Rectal smooth muscle tissue (tissue), 1 donor: ENCODE measurements around the gene TMA7.

Experiments
- H3K27ac ChIP-seq: one replicate; pipeline ENCODE4 v1.7.0; 2013; ENCODE audit warnings: low read depth, low read length, inconsistent platforms
- H3K27me3 ChIP-seq: one replicate; pipeline ENCODE4 v1.7.0; 2013; ENCODE audit warnings: low read length; ENCODE audit not compliant: control insufficient read depth, insufficient read depth
- H3K36me3 ChIP-seq: one replicate; pipeline ENCODE4 v1.7.0; 2013; ENCODE audit warnings: low read length; ENCODE audit not compliant: control insufficient read depth, insufficient read depth
- H3K4me1 ChIP-seq: one replicate; pipeline ENCODE4 v1.7.0; 2013; ENCODE audit warnings: low read length; ENCODE audit not compliant: control insufficient read depth, insufficient read depth
- H3K4me3 ChIP-seq: one replicate; pipeline ENCODE4 v1.7.0; 2013; ENCODE audit warnings: low read length
- H3K9ac ChIP-seq: one replicate; pipeline ENCODE4 v1.7.0; 2013; ENCODE audit warnings: low read length

TMA7 gene

DNA sequence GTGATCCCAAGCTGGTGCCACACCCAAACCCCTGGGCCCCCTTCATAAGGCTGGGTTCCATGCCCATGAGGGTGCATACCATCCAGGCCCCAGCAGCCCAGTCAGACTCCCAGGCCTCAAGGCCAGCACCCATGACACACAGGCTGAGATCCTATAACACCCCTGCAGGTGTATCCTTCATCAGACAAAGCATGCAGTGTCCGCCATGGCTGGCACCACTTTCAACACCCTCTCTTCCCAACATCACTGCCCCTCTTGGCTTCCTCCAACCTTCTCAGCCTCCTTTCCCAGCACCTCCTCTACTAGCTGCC is 3.6 kb upstream of the TMA7 start:
- Histone ChIP-seq H3K36me3 (peaks cover 5% of the 10 kb centered on the region), H3K27ac (no peak overlapping the region), H3K9ac (no peak overlapping the region), H3K4me3 (no peak overlapping the region), H3K4me1 (peaks cover 8% of the 10 kb centered on the region), H3K27me3 (no peaks in the 10 kb centered on the region)

DNA sequence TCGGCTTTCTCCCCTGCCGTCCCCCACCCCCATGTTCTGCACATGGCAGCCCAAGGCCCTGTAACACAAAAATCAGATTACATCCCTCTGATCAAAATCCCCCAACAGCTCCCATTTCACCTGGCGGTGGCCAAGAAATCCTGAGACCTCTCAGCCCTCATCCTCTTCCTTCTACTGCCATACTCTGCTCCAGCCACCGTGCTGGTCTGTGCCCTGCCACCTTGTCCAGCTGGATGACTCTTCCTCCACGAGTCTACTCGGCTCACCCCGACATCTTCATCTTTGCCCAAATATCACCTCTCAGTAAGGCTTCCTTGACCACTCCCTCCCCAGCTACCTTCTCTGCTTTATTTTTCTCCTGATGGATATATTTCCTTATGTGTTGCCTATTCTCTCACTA is 3.2 kb upstream of the TMA7 start:
- Histone ChIP-seq H3K27me3 (no peaks in the 10 kb centered on the region), H3K4me3 (no peak overlapping the region), H3K36me3 (peaks cover 5% of the 10 kb centered on the region), H3K27ac (no peak overlapping the region), H3K4me1 (peaks cover 8% of the 10 kb centered on the region), H3K9ac (no peak overlapping the region)

DNA sequence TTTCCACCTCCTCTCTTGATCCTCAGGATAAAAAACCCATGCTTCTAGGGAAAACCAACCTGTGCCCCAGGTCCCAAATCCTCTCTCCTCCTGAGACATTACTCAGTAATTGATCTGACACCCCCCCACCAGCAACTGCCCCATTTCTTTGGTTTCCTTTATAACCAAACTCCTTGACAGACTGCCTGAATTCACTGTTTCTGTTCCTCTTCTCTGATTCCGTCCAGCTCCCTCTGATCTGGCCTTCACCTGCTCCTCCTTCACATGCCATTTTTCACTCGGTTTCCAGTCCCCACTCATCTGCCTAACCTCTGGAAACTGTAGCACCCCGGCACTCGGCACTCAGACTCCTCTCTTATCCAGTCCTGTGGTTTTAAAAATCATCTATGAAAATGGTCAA is 2.2 kb upstream of the TMA7 start:
- H3K36me3 ChIP-seq = peaks cover 5% of the 10 kb centered on the region
- no peak overlapping the region for H3K9ac ChIP-seq
- peaks cover 8% of the 10 kb centered on the region for H3K4me1 ChIP-seq
- H3K4me3 ChIP-seq = no peak overlapping the region
- H3K27me3 ChIP-seq = no peaks in the 10 kb centered on the region
- H3K27ac ChIP-seq = no peak overlapping the region

DNA sequence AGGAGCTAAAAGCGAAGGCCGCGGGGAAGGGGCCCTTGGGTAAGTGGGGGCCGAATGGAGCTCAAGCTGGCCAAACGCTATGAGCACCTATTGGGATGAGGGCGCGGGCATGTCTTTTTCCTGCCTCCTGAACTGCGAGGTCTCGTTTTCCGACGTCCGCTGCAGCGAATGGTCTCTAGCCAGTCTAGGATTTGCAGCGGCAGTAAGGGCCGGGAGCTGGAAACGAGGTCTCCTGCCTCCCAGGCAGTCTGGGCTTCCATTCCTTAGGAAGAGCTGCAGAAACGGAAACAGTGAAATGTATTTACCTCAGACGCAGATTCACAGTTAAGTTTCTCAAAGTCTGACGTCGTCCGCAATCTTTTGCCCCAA is 517 bp downstream of the TMA7 start:
- H3K4me1 ChIP-seq = peaks cover 4% of the 10 kb centered on the region
- peak overlapping the region; percentile 89 for H3K9ac ChIP-seq
- H3K4me3 ChIP-seq = peak overlapping the region; percentile 91
- H3K27me3 ChIP-seq = no peaks in the 10 kb centered on the region
- H3K27ac ChIP-seq = peak overlapping the region; percentile 92
- peaks cover 4% of the 10 kb centered on the region for H3K36me3 ChIP-seq

DNA sequence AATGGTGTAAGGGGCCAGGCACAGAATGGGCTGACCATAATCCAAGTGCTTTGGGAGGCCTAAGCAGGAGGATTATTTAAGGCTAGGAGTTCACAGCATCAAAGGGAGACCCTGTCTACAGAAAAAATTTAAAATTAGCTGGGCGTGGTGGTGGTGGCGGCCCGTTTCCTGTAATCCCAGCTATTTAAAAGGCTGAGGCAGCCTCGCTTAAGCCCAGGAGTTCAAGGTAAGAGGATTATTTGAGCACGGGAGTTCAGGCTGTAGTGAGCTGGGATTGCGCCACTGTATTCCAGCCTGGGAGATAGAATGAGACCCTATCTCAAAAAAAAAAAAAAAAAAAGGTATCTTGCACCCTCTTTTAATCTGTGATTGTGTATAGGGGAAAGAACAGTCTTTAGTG is 1.9 kb downstream of the TMA7 start:
- Histone ChIP-seq H3K4me1 (peaks cover 11% of the 10 kb centered on the region), H3K36me3 (peaks cover 4% of the 10 kb centered on the region), H3K4me3 (no peak overlapping the region), H3K27ac (no peak overlapping the region), H3K27me3 (no peaks in the 10 kb centered on the region), H3K9ac (no peak overlapping the region)

DNA sequence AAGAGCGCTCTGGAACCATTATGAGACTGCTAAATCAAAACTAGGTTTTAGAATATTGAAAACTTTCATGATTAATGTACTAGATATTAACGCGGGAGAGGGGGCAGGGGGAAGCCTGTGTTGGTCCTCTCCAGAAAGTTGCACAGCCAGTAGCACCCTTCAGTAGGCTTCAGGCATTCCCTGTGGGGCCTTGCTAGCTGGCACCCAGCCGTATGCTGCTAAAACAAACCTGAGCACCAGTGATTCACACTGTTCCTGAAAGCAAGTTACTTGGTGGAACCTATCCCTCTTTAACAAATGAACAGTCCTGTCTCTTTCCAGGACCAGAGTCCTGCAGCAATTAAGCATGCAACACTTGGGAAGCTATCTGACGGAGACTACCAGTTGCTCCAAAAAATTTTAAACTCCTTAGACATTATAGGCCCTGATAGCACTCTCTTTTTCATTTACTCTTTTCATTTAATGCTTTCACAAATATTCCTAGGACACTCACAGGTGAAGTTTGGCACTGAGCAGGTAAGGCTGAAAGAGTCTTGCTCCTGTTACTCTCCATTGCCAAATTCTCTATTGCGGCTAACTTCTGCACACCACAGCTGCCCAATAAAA is 5.3 kb downstream of the TMA7 start:
- no peak overlapping the region for H3K4me3 ChIP-seq
- H3K27me3 ChIP-seq = no peaks in the 10 kb centered on the region
- H3K9ac ChIP-seq = peak overlapping the region; percentile 14
- H3K36me3 ChIP-seq = peaks cover 4% of the 10 kb centered on the region
- peaks cover 13% of the 10 kb centered on the region for H3K4me1 ChIP-seq
- H3K27ac ChIP-seq = no peak overlapping the region

DNA sequence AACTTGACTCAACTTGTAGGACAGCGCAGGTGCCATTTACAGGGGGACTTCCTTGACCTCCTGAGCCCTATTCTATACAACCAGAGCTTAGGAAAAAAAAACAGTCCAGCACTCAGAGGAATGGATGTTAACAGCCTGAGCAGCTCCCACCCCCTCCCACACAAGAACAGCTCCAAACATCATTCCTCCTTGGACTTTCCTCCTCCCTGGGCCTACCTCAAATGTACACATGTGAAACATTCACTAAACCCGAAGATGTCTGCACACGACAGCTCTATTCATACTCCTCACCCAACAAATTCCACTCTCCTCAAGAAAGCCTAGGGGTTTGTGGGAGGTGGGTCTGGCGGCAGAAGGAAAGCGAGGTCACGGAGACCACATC is 6.0 kb downstream of the TMA7 start:
- Histone ChIP-seq H3K36me3 (peaks cover 4% of the 10 kb centered on the region), H3K27ac (peak overlapping the region; percentile 84), H3K27me3 (no peaks in the 10 kb centered on the region), H3K9ac (peak overlapping the region; percentile 80), H3K4me1 (peaks cover 13% of the 10 kb centered on the region), H3K4me3 (peak overlapping the region; percentile 97)

DNA sequence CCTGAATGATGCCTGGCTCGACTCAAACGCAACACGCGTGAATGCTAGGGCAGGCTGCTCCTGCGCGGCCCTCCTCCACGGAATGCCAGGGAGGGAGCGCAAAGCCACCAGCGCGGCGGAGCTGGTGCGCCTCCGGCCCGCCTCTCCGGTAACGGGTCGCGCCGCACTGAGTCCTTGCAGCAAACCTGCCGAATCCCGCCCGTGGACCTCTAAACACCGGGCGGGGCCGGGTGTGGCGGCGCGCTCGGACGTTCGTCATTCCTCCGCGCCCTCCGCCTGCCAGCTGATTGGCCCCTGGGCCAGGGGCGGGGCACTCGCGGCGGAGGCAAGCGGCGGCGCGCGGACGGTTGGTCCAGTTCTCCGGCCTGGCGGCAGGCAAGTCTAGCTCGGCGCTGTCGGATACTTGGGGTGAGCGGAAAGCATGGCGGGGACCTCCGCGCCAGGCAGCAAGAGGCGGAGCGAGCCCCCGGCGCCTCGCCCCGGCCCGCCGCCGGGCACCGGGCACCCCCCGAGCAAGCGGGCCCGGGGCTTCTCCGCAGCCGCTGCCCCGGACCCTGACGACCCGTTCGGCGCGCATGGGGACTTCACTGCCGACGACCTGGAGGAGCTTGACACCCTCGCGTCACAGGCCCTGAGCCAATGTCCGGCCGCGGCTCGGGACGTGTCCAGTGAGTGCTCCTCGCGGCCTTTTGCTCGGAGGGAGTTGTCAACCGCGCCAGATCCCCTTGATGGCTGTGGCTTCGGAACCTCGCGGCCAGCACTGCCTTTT is 6.6 kb downstream of the TMA7 start, which contains the start of gene ATRIP:
ATRIP (plus strand) TSS at position 313 of the 769 bp plus-strand sequence; CDS start at position 422, 109 bp downstream.
- peak within 1 kb of the TSS; percentile 80 for H3K9ac ChIP-seq
- peak within 1 kb of the TSS; percentile 97 for H3K4me3 ChIP-seq
- peak within 1 kb of the TSS; percentile 84 for H3K27ac ChIP-seq
- H3K27me3 ChIP-seq = no peaks in the 10 kb centered on the region
- H3K4me1 ChIP-seq = peaks cover 13% of the 10 kb centered on the region
- peaks cover 4% of the 10 kb centered on the region for H3K36me3 ChIP-seq

DNA sequence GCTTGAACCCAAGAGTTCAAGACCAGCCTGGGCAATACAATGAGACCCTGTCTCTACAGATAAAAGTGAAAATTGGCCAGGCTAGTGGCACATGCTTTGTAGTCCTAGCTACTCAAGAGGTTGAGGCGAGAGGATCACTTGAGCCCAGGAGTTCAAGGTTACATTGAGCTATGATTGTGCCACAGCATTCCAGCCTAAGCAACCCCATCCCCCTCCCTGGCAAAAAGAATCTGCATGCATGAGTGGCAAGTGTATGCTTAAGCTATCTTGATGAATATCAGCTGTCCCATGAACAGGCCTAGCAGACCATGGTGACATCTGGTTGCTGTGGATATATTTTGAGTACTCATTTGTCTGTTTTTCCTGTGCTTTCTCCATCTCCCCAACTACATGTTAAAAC is 11.2 kb downstream of the TMA7 start:
- Histone ChIP-seq H3K27ac (no peak overlapping the region), H3K4me3 (no peak overlapping the region), H3K27me3 (no peaks in the 10 kb centered on the region), H3K36me3 (peaks cover 12% of the 10 kb centered on the region), H3K4me1 (peaks cover 7% of the 10 kb centered on the region), H3K9ac (no peak overlapping the region)

DNA sequence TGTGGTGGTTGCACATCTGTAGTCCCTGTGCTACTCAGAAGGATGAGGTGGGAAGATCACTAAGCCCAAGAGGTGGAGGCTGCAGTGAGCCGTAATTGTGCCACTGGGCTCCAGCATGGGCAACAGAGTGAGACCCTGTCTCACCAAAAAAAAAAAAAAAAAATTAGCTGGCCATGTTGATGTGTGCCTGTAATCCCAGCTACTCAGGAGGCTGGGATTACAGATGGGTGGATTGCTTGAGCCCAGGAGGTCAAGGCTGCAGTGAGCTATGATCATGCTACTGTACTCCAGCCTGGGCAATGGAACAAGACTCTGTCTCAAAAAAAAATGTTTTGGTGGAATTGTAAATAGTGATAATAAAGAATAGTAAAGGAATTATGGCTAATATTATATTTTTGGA is 16.4 kb downstream of the TMA7 start:
- no peaks in the 10 kb centered on the region for H3K27me3 ChIP-seq
- no peaks in the 10 kb centered on the region for H3K4me1 ChIP-seq
- H3K36me3 ChIP-seq = peaks cover 19% of the 10 kb centered on the region
- no peak overlapping the region for H3K4me3 ChIP-seq
- H3K27ac ChIP-seq = no peak overlapping the region
- no peak overlapping the region for H3K9ac ChIP-seq

DNA sequence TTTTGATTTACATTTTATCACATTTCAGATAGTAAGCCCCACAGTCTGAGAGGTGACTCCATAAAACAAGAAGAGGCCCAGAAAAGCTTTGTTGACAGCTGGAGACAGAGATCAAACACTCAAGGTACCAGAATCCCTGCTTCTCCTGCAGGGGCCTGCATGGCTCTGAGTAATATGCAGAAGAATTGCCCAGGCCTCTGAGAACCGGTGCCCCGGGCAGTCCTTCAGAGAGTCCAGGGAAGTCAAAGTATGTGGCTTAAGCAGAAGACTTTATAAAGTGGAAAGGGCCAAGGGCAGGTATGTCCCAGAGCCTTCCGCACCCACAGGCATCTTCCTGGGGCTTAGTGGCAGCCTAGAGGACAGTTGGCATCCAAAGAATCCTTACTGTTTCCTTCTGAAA is 19.3 kb downstream of the TMA7 start:
- H3K36me3 ChIP-seq = peaks cover 9% of the 10 kb centered on the region

DNA sequence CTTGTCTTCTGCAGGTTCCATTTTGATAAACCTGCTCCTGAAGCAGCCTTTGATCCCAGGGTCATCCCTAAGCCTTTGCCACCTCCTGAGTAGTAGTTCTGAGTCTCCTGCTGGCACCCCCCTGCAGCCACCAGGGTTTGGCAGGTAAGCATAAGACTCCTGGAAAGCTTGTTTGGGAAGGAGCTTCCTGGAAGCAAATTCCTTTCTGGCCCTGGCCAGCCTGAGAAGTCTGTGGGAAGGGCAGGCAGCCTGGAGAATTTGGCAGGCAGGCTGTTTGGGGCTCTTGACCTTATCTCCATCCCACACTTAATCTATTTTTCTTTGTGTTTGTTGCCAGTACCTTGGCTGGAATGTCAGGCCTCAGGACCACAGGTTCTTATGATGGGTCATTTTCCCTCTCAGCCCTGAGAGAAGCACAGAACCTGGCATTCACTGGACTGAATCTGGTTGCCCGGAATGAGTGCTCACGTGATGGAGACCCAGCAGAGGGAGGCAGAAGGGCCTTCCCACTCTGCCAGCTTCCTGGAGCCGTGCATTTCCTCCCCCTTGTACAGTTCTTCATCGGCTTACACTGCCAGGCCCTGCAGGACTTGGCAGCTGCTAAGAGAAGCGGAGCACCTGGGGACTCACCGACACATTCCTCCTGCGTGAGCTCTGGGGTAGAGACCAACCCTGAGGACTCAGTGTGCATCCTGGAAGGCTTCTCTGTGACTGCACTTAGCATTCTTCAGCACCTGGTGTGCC is 19.9 kb downstream of the TMA7 start:
- no peak overlapping the region for H3K4me3 ChIP-seq
- peaks cover 8% of the 10 kb centered on the region for H3K36me3 ChIP-seq
- H3K9ac ChIP-seq = no peak overlapping the region
- no peaks in the 10 kb centered on the region for H3K27me3 ChIP-seq
- H3K27ac ChIP-seq = no peak overlapping the region
- no peaks in the 10 kb centered on the region for H3K4me1 ChIP-seq

More for the DNA sequence above, 19.3 kb downstream of the TMA7 start:
- no peak overlapping the region for H3K4me3 ChIP-seq
- H3K9ac ChIP-seq = no peak overlapping the region
- no peak overlapping the region for H3K27ac ChIP-seq
- H3K4me1 ChIP-seq = no peaks in the 10 kb centered on the region
- H3K27me3 ChIP-seq = no peaks in the 10 kb centered on the region
